ENCODE data around the gene GNG12. TPM values are rescaled to one million over a fixed set of nuclear protein-coding genes. Genes with fewer than 3 reads are reported as not detected.

GNG12 gene
- polyA plus RNA-seq, 1 donor (not counting 4 experiments of a cell fraction or from before 2014, with no cell fraction given), result 208 TPM

- H3K36me3 ChIP-seq (ENCODE audit: control insufficient read depth in 2 of 2, extremely low read depth in 1 of 2, insufficient read depth in 2 of 2, low read length in 2 of 2), result peaks cover 2 to 3% of the 10 kb centered on the region in 2 experiments
- peaks cover 24% of the 10 kb centered on the region for H3K4me1 ChIP-seq (ENCODE audit: control insufficient read depth, extremely low read depth, insufficient read depth, low read length)
- no peak overlapping the region for H2AFZ ChIP-seq (ENCODE audit: control insufficient read depth, low read length)
- no peaks in the 10 kb centered on the region for H3K9me3 ChIP-seq (ENCODE audit: control insufficient read depth, low read depth, low read length)
- peaks cover 20% of the 10 kb centered on the region for H4K20me1 ChIP-seq (ENCODE audit: control insufficient read depth, extremely low read depth, insufficient read depth, low read length)
- dilution Hi-C loops (cut with MboI; ENCODE audit: extremely low pct_ligation_motif_present, low sequenced_read_pairs), result no loop called here
- TF ChIP-seq EZH2 (IDR thresholded peaks at IDR 0.05; ENCODE audit: low read length), result no peak
- no peak for TF ChIP-seq CTCF (optimal IDR thresholded peaks at IDR 0.05 in 1 of 3, IDR thresholded peaks at IDR 0.05 in 1 of 3, conservative IDR thresholded peaks at IDR 0.05 in 1 of 3; ENCODE audit: extremely low read depth in 1 of 3, insufficient read depth in 2 of 3, low read length in 3 of 3)
- peak overlapping the region; percentile 44 for H3K27ac ChIP-seq (ENCODE audit: control insufficient read depth, insufficient read depth, low read length)
- H3K9me1 ChIP-seq (ENCODE audit: control insufficient read depth, extremely low read depth, insufficient read depth, low read length), result peaks cover 2% of the 10 kb centered on the region
- no peaks in the 10 kb centered on the region for H3K27me3 ChIP-seq (ENCODE audit: control insufficient read depth, extremely low read depth, insufficient read depth, low read length)
- peak overlapping the region; percentile 22 for H3K4me2 ChIP-seq (ENCODE audit: control insufficient read depth, extremely low read depth, insufficient read depth, low read depth, low read length)
- FAIRE-seq, result no peak
- no peak overlapping the region for H3K4me3 ChIP-seq (ENCODE audit: control insufficient read depth in 2 of 3, extremely low read depth in 1 of 3, insufficient read depth in 2 of 3, low read depth in 1 of 3, low read length in 3 of 3)
- DNase-seq (ENCODE audit: low read depth, low spot score), result no peak
- no peak overlapping the region for H3K9ac ChIP-seq (ENCODE audit: control insufficient read depth, extremely low read depth, insufficient read depth, low read length)
- peaks cover 100% of the 10 kb centered on the region for H3K79me2 ChIP-seq (ENCODE audit: control insufficient read depth, insufficient read depth, low read length)
Observed at GRCh38 chr1:67792103-67792502, 41.2 kb downstream of the GNG12 start.

- H3K4me3 ChIP-seq (ENCODE audit: control insufficient read depth in 2 of 3, extremely low read depth in 1 of 3, insufficient read depth in 2 of 3, low read depth in 1 of 3, low read length in 3 of 3), result no peak overlapping the region
- no peaks in the 10 kb centered on the region for H3K9me3 ChIP-seq (ENCODE audit: control insufficient read depth, low read depth, low read length)
- dilution Hi-C loops (cut with MboI; ENCODE audit: extremely low pct_ligation_motif_present, low sequenced_read_pairs), result no loop called here
- peak overlapping the region; percentile 22 for H3K4me2 ChIP-seq (ENCODE audit: control insufficient read depth, extremely low read depth, insufficient read depth, low read depth, low read length)
- FAIRE-seq (no peak), DNase-seq (ENCODE audit: low read depth, low spot score) (no peak)
- H2AFZ ChIP-seq (ENCODE audit: control insufficient read depth, low read length), result no peak overlapping the region
- H3K9me1 ChIP-seq (ENCODE audit: control insufficient read depth, extremely low read depth, insufficient read depth, low read length), result peaks cover 2% of the 10 kb centered on the region
- H3K79me2 ChIP-seq (ENCODE audit: control insufficient read depth, insufficient read depth, low read length), result peaks cover 100% of the 10 kb centered on the region
- H3K36me3 ChIP-seq (ENCODE audit: control insufficient read depth in 2 of 2, extremely low read depth in 1 of 2, insufficient read depth in 2 of 2, low read length in 2 of 2), result peaks cover 2 to 3% of the 10 kb centered on the region in 2 experiments
- TF ChIP-seq CTCF (optimal IDR thresholded peaks at IDR 0.05 in 1 of 3, IDR thresholded peaks at IDR 0.05 in 1 of 3, conservative IDR thresholded peaks at IDR 0.05 in 1 of 3; ENCODE audit: extremely low read depth in 1 of 3, insufficient read depth in 2 of 3, low read length in 3 of 3) (no peak), EZH2 (IDR thresholded peaks at IDR 0.05; ENCODE audit: low read length) (no peak)
- no peaks in the 10 kb centered on the region for H3K27me3 ChIP-seq (ENCODE audit: control insufficient read depth, extremely low read depth, insufficient read depth, low read length)
- peaks cover 21% of the 10 kb centered on the region for H4K20me1 ChIP-seq (ENCODE audit: control insufficient read depth, extremely low read depth, insufficient read depth, low read length)
- H3K27ac ChIP-seq (ENCODE audit: control insufficient read depth, insufficient read depth, low read length), result peak overlapping the region; percentile 44
- no peak overlapping the region for H3K9ac ChIP-seq (ENCODE audit: control insufficient read depth, extremely low read depth, insufficient read depth, low read length)
- peaks cover 26% of the 10 kb centered on the region for H3K4me1 ChIP-seq (ENCODE audit: control insufficient read depth, extremely low read depth, insufficient read depth, low read length)
Observed at GRCh38 chr1:67791686-67792085, 41.6 kb downstream of the GNG12 start.

Measured in keratinocyte (primary cell).